H9 (cell line): ENCODE data around the gene MYO7A. TPM values are rescaled to one million over a fixed set of nuclear protein-coding genes. Genes with fewer than 3 reads are reported as not detected.
A peak's percentile ranks its signal among the peaks of the same experiment; 100 is the strongest.

Experiments used
- DNase-seq: peaks from one replicate; pipeline ENCODE4 v3.0.0-alpha.2; 2017
- H2AFZ ChIP-seq: one replicate; pipeline ENCODE4 v1.6.1; 2013; ENCODE audit warnings: mild to moderate bottlenecking, low read length, control low read depth, moderate library complexity
- H2AK5ac ChIP-seq: 2 replicates; pipeline ENCODE4 v1.6.1; 2013; ENCODE audit warnings: low read length, control low read depth, mixed read lengths; ENCODE audit not compliant: insufficient read length
- H2BK120ac ChIP-seq: one replicate; pipeline ENCODE4 v1.6.1; 2013; ENCODE audit warnings: low read depth, mild to moderate bottlenecking, low read length, control low read depth, inconsistent platforms; ENCODE audit not compliant: poor library complexity, severe bottlenecking
- H2BK12ac ChIP-seq: 2 replicates; pipeline ENCODE4 v1.6.1; 2013; ENCODE audit warnings: low read length, control low read depth, mixed read lengths, low read depth; ENCODE audit not compliant: insufficient read length
- H2BK15ac ChIP-seq: 2 replicates; pipeline ENCODE4 v1.6.1; 2013; ENCODE audit warnings: low read depth, low read length, control low read depth
- H2BK20ac ChIP-seq: one replicate; pipeline ENCODE4 v1.6.1; 2013; ENCODE audit warnings: low read depth, mild to moderate bottlenecking, low read length, control low read depth, inconsistent platforms; ENCODE audit not compliant: poor library complexity, severe bottlenecking
- H2BK5ac ChIP-seq: 2 replicates; pipeline ENCODE4 v1.6.1; 2013; ENCODE audit warnings: low read length, control low read depth, mixed read lengths; ENCODE audit not compliant: insufficient read length
- H3K14ac ChIP-seq: 2 replicates; pipeline ENCODE4 v1.6.1; 2013; ENCODE audit warnings: low read length, control low read depth; ENCODE audit not compliant: insufficient read depth
- H3K18ac ChIP-seq: 2 replicates; pipeline ENCODE4 v1.6.1; 2013; ENCODE audit warnings: low read depth, mild to moderate bottlenecking, mixed read lengths, low read length, control low read depth; ENCODE audit not compliant: insufficient read length
- H3K23ac ChIP-seq: 2 replicates; pipeline ENCODE4 v1.6.1; 2013; ENCODE audit warnings: low read length, control low read depth, mixed read lengths, low read depth; ENCODE audit not compliant: insufficient read length
- H3K23me2 ChIP-seq: 2 replicates; pipeline ENCODE4 v1.6.1; 2013; ENCODE audit warnings: low read depth, mild to moderate bottlenecking, mixed read lengths, low read length, control low read depth; ENCODE audit not compliant: insufficient read length, poor library complexity, severe bottlenecking
- H3K27ac ChIP-seq: 2 replicates; pipeline ENCODE4 v1.5.1; 2013; ENCODE audit warnings: low read length, control low read depth, mixed read lengths, low read depth; ENCODE audit not compliant: insufficient read length
- H3K27me3 ChIP-seq: 2 replicates; pipeline ENCODE4 v1.6.1; 2013; ENCODE audit warnings: low read length, control low read depth, inconsistent platforms; ENCODE audit not compliant: insufficient read depth
- H3K4ac ChIP-seq: 2 replicates; pipeline ENCODE4 v1.6.1; 2013; ENCODE audit warnings: low read depth, mild to moderate bottlenecking, control low read depth, inconsistent platforms, low read length, moderate library complexity
- H3K4me1 ChIP-seq: 2 replicates; pipeline ENCODE4 v1.6.1; 2013; ENCODE audit warnings: low read length, control low read depth, inconsistent platforms; ENCODE audit not compliant: insufficient read depth
- H3K4me2 ChIP-seq: 2 replicates; pipeline ENCODE4 v1.6.1; 2013; ENCODE audit warnings: low read length, control low read depth, mixed read lengths; ENCODE audit not compliant: insufficient read length, insufficient read depth
- H3K56ac ChIP-seq: 2 replicates; pipeline ENCODE4 v1.6.1; 2013; ENCODE audit warnings: low read depth, mild to moderate bottlenecking, mixed read lengths, low read length, control low read depth; ENCODE audit not compliant: insufficient read length
- H3K79me1 ChIP-seq: 2 replicates; pipeline ENCODE4 v1.6.1; 2013; ENCODE audit warnings: low read depth, mild to moderate bottlenecking, moderate library complexity, low read length, control low read depth, inconsistent platforms; ENCODE audit not compliant: insufficient read depth, poor library complexity, severe bottlenecking
- H3K79me2 ChIP-seq: 2 replicates; pipeline ENCODE4 v1.6.1; 2013; ENCODE audit warnings: low read length, control low read depth, inconsistent platforms; ENCODE audit not compliant: insufficient read depth
- H3K9ac ChIP-seq: 2 replicates; pipeline ENCODE4 v1.6.1; 2013; ENCODE audit warnings: low read length, control low read depth, mixed read lengths; ENCODE audit not compliant: insufficient read length; ENCODE audit errors: extremely low read depth
- H3K9me3 ChIP-seq: one replicate; pipeline ENCODE4 v1.6.1; 2013; ENCODE audit warnings: low read depth, low read length, inconsistent platforms; ENCODE audit not compliant: control insufficient read depth
- H3T11ph ChIP-seq: one replicate; pipeline ENCODE4 v1.6.1; 2013; ENCODE audit warnings: mild to moderate bottlenecking, low read length, control low read depth, inconsistent platforms
- H4K20me1 ChIP-seq: one replicate; pipeline ENCODE4 v1.6.1; 2013; ENCODE audit not compliant: control insufficient read depth, insufficient read length, insufficient read depth
- H4K5ac ChIP-seq: 2 replicates; pipeline ENCODE4 v1.6.1; 2013; ENCODE audit warnings: low read depth, mild to moderate bottlenecking, mixed read lengths, low read length, control low read depth; ENCODE audit not compliant: insufficient read length
- H4K8ac ChIP-seq: replicated peaks from 2 replicates; pipeline ENCODE4 v1.6.1; 2013; ENCODE audit warnings: low read length, control low read depth, mixed read lengths, low read depth; ENCODE audit not compliant: insufficient read length
- H4K91ac ChIP-seq: 2 replicates; pipeline ENCODE4 v1.6.1; 2013; ENCODE audit warnings: low read depth, mild to moderate bottlenecking, moderate library complexity, mixed read lengths, low read length, control low read depth; ENCODE audit not compliant: insufficient read length
- H3K27ac Mint-ChIP-seq, 3 experiments: 2 replicates in 2 of 3; 3 replicates in 1 of 3; pipeline ENCODE4 v1.8.0; 2020 to 2021; ENCODE audit warnings: mixed read lengths in 3 of 3, mild to moderate bottlenecking in 1 of 3, moderate library complexity in 1 of 3
- H3K27me3 Mint-ChIP-seq: 2 replicates; pipeline ENCODE4 v1.8.0; 2021; ENCODE audit warnings: low read depth, mild to moderate bottlenecking, moderate library complexity, mixed read lengths
- H3K36me3 Mint-ChIP-seq, 3 experiments: 2 replicates in 2 of 3; 3 replicates in 1 of 3; pipeline ENCODE4 v1.8.0; 2020 to 2021; ENCODE audit warnings: low read depth in 3 of 3, mixed read lengths in 3 of 3; ENCODE audit not compliant: insufficient read depth in 1 of 3
- H3K4me1 Mint-ChIP-seq, 2 experiments: 2 replicates each; pipeline ENCODE4 v1.8.0; 2020; ENCODE audit warnings: mixed read lengths in 2 of 2
- H3K4me3 Mint-ChIP-seq, 2 experiments: 2 replicates in 1 of 2; 3 replicates in 1 of 2; pipeline ENCODE4 v1.8.0; 2020 to 2021; ENCODE audit warnings: mild to moderate bottlenecking in 2 of 2, mixed read lengths in 2 of 2, moderate library complexity in 1 of 2
- H3K9me3 Mint-ChIP-seq, 2 experiments: 2 replicates in 1 of 2; 3 replicates in 1 of 2; pipeline ENCODE4 v1.8.0; 2020; ENCODE audit warnings: mild to moderate bottlenecking in 2 of 2, mixed read lengths in 2 of 2, moderate library complexity in 1 of 2
- CTCF ChIP-seq: fragments of 200-600 bp; sonication (generic); conservative IDR thresholded peaks from 3 replicates; pipeline ENCODE4 v1.8.0; 2021; ENCODE audit warnings: antibody characterized with exemption, mild to moderate bottlenecking
- WGBS: extraction: QIAGEN DNeasy Blood & Tissue Kit; methylation state at CpG from one replicate; pipeline ENCODE4 v1.1.7; 2013; ENCODE audit warnings: missing lambda C conversion rate, low lambda C conversion rate, mixed read lengths; ENCODE audit not compliant: insufficient read length; ENCODE audit errors: extremely low coverage; 5-methylcytosine and 5-hydroxymethylcytosine counted together
- total RNA-seq: library from RNA; stranded (reverse); gene quantifications from 2 replicates; pipeline ENCODE4 v1.2.1, GENCODE V29; 2021

The MYO7A gene
- total RNA-seq, 1 experiment from 2014 or later, result 1.6 TPM

- H3K4me2 ChIP-seq, result no peak overlapping the region
- no peak overlapping the region for H3K23ac ChIP-seq
- Mint-ChIP-seq H3K4me1 (peaks cover 3 to 15% of the 10 kb centered on the region in 2 experiments), H3K4me3 (no peak overlapping the region), H3K27ac (peak overlapping the region in 1 of 3 experiments; percentile 49; a peak in 2 of 7 replicates), H3K9me3 (peaks cover 2 to 5% of the 10 kb centered on the region in 2 experiments; a peak in 4 of 5 replicates), H3K27me3 (no peaks in the 10 kb centered on the region), H3K36me3 (peaks cover 5 to 8% (median 8%) of the 10 kb centered on the region in 3 experiments; a peak in 6 of 7 replicates)
- H3T11ph ChIP-seq, result no peak overlapping the region
- H4K91ac ChIP-seq, result no peak overlapping the region
- H3K27me3 ChIP-seq, result no peaks in the 10 kb centered on the region
- no peak overlapping the region for H2BK20ac ChIP-seq
- no peaks in the 10 kb centered on the region for H4K20me1 ChIP-seq
- H3K4me1 ChIP-seq, result no peaks in the 10 kb centered on the region
- no peaks in the 10 kb centered on the region for H3K79me1 ChIP-seq
- no peak overlapping the region for H4K8ac ChIP-seq
- no peaks in the 10 kb centered on the region for H3K79me2 ChIP-seq
- H2BK5ac ChIP-seq, result no peak overlapping the region
- no peak overlapping the region for H3K27ac ChIP-seq
- no peak for DNase-seq
- H3K23me2 ChIP-seq, result no peaks in the 10 kb centered on the region
- H2AFZ ChIP-seq, result no peak overlapping the region
- no peak overlapping the region for H3K9ac ChIP-seq
- no peak for TF ChIP-seq CTCF
- no peak overlapping the region for H2BK15ac ChIP-seq
- H4K5ac ChIP-seq, result no peak overlapping the region
- no CpG with 5 or more reads among the region's 21 CpGs for WGBS
- no peak overlapping the region for H2AK5ac ChIP-seq
- H3K9me3 ChIP-seq, result no peaks in the 10 kb centered on the region
- no peak overlapping the region for H3K4ac ChIP-seq
- H2BK120ac ChIP-seq, result no peak overlapping the region
- H3K56ac ChIP-seq, result no peak overlapping the region
- H3K18ac ChIP-seq, result no peak overlapping the region
- no peak overlapping the region for H2BK12ac ChIP-seq
- H3K14ac ChIP-seq, result no peak overlapping the region; the same call in 1 of the 2 replicates
These were observed 32.2 kb upstream of the MYO7A start for GRCh38 chr11:77095551-77096490.
